HG03432 (cell line): Measurements from ENCODE around the gene ECE2.
A peak's percentile ranks its signal among the peaks of the same experiment; 100 is the strongest.
"Not testable (repeated sequence)": the region's sequence is repeated elsewhere in the genome, so short reads cannot be mapped to it uniquely, and the experiment has no call there.

Source experiments
- ATAC-seq: cut with Tn5 transposase; IDR thresholded peaks from one replicate; pipeline ENCODE4 v1.9.1; 2021; ENCODE audit warnings: mild to moderate bottlenecking, moderate library complexity; ENCODE audit not compliant: unreplicated experiment

Gene ECE2

DNA sequence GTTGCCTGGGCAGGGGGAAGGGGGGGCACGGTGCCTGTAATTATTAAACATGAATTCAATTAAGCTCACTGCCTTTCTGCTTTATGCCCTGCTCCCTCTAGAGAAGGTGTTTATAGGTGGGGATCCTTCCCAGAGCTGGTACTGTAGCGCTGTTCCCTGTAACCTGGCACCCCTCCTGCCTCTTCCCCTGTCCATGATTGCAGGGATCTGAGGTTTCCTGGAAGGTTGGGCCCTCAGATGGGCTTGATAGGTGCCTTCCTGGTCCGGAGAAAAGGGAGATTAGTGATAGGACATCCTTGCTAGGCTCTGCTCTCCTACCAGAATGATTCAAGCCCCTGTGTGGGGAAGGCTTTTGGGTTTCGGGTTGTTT is 59.5 kb downstream of the ECE2 start:
- ATAC-seq: peak; percentile 4

DNA sequence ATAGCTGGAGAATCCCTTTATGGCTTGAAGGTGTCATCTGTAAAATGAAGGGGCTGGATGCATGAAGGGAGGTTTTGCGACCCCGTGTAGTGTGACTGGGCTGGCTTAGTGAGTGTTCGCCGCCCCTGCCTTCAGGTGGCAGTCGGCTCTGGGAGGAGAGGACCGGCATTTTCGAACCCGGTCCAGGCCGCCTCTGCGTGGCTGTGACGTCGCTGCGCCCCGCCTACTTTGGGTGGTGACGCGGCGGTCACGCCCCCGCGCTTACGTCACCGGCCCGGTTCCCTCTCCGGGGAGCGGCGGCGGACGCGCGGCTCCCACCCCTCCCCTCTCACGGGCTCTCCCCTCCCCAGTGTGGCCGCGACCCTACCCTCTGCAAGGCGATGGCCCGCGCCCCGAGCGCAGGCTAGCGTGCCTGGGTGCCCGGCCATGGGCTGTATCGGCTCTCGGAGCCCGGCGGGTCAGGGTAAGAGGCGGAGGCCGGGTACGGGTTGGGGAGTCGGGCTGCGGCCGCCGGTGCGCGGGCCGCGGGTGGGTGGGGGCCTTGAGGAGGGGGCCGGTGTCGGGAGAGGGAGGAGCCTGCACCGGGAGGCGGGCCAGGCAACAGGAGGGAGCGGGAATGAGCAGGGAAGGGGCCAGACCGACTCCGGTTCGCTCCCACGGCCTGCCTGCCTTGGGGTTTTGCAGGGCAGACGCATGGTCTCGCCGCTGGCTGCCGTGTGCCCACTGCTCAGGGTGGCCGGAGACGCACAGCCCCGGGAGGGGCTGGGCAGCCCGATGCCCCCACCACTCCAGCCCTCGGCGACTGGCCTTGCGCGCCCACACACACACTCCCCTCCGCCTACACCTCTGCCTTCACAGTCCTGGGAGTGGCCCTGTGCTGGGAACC is 60.1 kb downstream of the ECE2 start:
- peak; percentile 84 for ATAC-seq

DNA sequence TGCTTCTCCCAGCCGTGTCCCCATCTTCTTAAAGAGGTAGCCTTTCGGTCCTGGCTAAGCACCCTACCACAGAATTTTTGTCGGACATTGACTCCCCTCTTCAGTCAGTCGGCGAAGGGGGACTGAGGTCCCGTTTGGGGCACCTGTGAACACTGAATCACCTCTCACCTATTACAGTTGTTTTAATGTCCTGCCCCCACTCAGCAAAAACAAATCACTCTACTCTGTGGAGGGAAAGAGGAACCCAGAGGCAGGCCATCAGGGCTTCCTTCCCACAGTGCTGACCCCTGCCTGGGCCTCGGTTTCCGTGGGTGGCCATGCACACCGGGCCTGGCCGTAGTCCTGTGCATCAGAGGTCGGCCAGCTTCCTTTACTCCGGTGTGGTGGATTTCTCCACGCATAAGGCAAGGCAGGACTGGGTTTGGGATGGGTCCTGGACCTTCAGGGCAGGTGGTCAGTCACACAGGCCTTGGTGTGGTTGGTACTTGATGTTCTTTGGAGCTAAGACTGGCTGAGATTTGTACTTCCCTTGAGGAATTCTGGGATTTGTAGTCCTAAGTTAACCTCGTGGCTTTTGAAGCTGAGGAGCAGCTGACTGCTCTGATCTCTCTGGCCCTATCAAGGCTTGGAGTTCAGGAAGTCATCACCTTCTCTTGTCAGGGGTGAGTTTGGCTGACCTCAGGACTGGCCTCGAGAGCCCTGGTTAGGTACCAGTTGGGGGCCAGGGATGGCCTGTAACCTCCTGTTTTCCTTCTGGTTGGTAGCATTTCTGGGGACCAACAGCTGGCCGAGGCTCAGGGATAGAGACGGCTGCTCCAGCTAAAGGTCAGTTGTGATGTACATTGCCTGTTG is 61.0 kb downstream of the ECE2 start:
- ATAC-seq: no peak

DNA sequence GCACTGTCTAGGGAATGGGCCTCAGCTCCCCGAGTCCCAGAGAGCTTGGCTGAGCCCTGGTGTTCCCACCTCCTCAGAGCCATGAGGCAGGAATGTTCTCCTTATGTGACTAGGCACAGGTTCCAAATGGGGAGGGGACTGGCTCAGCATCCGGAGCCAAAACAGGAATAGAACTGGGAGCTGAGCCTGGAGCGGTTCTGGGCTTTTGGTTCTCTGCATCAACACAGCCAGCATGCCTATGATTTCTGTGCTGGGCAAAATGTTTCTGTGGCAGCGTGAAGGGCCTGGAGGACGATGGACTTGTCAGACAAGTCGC is 61.5 kb downstream of the ECE2 start, which contains the start of gene FAM131A:
Gene FAM131A, plus strand, starts transcription at position 202 of the 316 bp plus-strand sequence. Its CDS starts 31 bp downstream, at position 233.
- no peak for ATAC-seq

DNA sequence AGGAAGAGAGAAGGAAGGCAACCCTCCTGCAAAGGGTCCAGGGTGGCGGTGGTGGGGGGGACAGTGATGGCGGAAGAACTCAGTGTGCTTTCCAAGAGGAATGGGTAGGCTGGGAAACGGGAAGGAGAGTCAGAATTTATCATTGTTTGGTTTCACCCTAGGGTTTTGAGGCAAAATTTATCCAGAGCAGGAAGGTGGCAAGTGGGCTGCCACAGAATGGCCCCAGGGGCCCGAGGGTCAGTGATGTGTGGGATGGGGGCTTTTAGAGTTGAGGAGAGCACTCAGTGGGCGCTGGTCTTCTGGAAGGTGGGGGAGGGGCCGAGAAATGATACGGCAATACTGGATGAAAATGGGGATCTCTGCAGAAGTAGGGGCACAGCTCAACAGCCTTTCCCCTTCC is 62.2 kb downstream of the ECE2 start:
- ATAC-seq: no peak

DNA sequence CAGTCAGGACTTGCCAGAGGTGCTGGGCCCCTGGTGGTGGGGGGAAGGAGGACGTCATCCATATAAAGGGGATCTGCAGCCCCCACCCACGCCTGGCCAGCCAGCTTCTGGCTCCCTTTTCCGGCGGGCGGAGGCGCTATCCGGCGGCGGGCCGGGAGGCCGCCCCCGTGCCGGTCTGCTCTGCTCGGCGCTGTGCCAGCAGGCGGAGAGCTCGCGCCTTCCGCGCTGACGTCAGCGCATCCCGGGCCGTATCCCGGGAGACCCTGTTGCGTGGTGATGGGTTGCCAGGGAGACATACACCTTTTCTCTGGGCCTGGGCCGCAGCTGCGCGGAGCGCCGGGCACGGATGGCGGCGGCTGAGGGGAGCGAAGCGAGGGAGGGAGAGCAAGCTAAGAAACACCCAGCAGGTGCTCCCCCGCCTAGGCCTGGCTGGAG is 62.7 kb downstream of the ECE2 start:
- ATAC-seq: no peak

DNA sequence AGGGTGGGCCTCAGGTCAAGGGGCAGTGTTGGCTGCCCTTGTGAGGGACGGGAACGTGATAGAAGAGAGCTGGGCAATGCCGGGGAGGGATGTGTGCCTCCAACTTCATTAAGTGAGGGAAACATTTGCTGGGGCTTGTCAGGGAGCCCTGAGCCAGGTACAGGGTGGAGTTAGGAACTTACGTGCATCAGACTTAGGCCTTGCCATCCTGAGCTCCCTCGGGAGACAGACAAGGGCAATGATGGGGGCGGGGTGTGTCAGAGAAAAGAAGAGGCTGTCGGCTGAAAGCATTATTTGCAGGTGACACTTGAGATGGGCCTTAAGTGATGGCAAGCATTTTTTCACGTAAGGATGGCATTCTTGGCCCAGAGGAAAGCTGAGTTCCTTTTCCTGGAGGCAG is 63.2 kb downstream of the ECE2 start:
- ATAC-seq: no peak

DNA sequence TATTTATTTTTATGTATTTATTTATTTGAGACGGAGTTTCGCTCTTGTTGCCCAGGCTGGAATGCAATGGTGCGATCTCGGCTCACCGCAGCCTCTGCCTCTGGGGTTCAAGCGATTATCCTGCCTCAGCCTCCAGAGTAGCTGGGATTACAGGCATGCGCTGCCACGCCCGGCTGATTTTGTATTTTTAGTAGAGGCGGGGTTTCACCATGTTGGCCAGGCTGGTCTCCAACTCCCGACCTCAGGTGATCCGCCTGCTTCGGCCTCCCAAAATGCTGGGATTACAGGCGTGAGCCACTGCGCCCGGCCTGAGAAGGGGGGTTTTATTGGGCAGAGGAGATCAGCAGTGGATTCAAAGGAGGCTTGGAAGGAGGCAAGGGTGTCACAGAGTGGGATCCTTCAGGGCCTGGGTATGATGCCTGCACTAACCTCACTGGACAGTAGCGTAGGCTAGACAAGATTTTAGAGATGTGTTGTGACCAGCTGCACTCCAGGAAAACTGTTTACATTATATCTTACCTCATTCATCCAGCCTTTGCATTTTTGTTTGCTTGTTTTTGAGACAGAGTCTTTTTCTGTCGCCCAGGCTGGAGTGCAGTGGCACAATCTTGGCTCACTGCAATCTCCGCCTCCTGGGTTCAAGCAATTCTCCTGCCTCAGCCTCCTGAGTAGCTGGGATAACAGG is 63.8 kb downstream of the ECE2 start:
- ATAC-seq: not testable (repeated sequence)

DNA sequence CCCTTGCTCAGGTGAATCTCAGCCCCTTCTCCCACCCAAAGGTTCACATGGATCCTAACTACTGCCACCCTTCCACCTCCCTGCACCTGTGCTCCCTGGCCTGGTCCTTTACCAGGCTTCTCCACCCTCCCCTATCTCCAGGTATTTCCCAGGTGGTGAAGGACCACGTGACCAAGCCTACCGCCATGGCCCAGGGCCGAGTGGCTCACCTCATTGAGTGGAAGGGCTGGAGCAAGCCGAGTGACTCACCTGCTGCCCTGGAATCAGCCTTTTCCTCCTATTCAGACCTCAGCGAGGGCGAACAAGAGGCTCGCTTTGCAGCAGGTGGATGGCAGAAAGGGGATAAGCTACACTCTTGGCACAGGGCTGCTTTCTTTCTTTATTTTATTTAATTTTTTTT is 66.1 kb downstream of the ECE2 start:
- ATAC-seq: no peak
